Stimulated activated CD4-positive, alpha-beta T cell treated with anti-CD3 and anti-CD28 coated beads, Interleukin-2, amount 100 ng/mL, for 48 hours (primary cell): ENCODE measurements around the gene SNED1.

ENCODE experiments used
- DNase-seq, 2 donors: peaks; one replicate each; pipeline ENCODE4 v3.0.0-alpha.2; 2020

SNED1 gene

DNA sequence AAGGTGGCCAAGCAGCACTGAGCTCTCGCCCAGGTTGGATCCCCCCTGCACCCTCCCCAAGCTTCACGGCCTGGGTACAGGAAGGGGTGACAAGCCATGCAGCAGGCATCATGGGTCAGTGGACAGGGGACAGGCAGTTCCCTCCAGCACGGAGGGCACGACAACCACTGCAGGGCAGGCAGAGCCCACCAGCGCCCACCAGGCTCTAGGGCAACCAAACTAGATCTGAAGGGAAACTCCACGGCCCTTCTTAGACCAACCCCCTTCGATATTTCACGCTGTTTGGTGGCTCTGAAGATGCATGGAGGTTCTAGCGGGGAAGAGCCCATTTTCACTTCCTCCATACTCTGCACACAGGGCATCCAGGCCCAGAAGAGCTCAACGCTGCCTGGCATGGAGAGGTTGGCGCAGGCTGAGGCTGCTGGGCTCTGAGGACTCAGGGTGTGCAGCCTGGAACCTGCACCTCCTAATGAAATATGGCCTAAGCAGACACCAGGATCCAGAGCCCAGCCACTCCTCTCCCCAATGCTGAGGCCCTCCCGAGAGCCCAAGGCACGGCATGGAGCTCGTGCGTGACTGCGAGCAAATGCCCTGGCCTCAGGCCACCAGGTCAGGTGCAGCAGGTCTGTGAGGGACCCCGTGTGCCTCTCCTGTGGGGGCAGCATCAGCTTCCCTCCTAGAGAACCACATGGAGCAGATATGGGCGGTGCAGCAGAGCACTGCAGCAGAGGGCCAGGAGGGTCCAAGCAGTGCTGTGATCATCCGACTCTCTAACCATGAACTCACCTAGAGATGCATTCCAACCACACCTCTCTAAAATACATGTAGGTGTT is 112.4 kb downstream of the SNED1 start:
- no peak for DNase-seq

DNA sequence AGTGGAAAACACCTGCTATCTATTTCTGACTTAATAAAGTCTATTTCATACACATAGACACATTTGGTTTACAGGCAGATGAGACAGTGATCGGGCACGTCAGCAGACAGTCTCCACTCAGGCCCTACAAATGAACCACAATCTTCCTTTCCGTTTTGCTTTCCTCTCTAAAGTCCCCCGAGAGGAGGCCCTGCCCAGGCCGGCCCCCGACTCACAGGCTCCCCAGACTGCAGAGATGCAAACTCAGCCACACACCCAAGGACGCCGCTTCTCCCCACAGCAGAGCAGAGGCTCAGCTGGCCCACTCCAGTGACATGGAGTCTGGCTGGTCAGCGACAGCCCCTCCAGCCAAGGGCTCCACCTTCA is 113.0 kb downstream of the SNED1 start:
- no peak for DNase-seq

DNA sequence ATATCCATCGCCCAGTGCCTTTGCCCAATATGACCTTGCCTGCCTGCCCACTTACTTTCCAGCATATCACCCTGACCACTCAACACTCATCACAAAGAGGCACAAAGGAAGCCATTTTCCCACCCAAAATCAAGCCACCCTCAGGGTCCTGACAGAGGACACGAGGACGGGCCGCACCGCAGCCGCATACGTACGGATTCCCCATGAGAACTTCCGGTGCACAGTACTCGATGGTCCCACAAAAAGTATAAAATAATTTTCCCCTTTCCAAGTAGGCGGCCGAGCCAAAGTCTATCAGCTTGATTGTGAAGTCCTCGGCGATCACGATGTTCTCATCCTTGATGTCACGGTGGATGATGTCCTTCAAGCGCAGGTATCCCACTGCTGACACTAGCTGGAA is 113.6 kb downstream of the SNED1 start:
- DNase-seq = no peak

DNA sequence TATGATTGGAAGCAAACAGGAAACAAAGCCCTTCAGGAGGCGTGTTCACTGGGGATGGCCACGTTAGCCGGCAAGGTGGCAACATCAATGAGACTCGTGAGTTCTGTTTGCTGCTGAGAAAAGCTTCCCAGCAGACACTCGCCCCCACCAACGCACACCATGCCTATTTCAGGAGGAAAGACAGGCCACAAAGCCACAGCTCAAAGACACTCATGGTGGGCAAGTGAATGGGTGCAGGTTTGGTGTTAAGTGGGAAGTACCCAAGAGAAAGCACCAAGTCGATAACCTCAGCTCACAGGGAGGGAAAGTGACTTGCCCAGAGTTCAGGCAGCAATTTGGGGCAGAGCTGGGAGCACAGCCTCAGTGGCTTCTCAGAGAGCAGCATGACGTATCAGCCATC is 114.2 kb downstream of the SNED1 start:
- DNase-seq = no peak

DNA sequence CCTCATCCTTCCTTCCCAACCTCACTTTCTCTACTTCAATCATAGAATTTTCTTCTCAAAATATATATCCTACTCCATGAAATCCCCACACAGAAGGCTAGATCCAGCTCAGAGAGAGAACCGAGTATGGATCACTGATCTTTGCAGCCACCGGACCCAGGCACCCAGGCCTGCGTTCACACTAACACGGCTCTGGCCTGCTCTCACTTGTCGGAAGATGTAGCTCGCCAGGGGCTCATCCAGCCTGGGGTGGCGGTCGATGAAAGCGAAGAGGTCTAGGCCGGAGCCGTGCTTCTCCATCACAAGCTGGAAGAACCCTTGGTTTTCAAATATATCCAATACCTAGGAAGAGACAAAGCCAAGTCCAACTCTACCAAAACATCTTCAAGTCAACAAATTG is 116.4 kb downstream of the SNED1 start:
- DNase-seq = no peak

DNA sequence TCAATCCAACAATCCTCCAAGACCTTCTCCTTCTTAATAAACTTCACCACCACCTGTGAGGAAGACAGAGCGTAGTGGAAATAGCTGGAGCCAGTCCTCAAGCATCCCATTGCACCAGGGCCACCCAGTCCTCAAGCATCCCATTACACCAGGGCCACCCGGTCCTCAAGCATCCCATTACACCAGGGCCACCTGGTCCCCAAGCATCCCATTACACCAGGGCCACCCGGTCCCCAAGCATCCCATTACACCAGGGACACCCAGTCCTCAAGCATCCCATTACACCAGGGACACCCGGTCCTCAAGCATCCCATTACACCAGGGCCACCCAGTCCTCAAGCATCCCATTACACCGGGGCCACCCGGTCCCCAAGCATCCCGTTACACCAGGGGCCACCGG is 116.9 kb downstream of the SNED1 start:
- no peak for DNase-seq

DNA sequence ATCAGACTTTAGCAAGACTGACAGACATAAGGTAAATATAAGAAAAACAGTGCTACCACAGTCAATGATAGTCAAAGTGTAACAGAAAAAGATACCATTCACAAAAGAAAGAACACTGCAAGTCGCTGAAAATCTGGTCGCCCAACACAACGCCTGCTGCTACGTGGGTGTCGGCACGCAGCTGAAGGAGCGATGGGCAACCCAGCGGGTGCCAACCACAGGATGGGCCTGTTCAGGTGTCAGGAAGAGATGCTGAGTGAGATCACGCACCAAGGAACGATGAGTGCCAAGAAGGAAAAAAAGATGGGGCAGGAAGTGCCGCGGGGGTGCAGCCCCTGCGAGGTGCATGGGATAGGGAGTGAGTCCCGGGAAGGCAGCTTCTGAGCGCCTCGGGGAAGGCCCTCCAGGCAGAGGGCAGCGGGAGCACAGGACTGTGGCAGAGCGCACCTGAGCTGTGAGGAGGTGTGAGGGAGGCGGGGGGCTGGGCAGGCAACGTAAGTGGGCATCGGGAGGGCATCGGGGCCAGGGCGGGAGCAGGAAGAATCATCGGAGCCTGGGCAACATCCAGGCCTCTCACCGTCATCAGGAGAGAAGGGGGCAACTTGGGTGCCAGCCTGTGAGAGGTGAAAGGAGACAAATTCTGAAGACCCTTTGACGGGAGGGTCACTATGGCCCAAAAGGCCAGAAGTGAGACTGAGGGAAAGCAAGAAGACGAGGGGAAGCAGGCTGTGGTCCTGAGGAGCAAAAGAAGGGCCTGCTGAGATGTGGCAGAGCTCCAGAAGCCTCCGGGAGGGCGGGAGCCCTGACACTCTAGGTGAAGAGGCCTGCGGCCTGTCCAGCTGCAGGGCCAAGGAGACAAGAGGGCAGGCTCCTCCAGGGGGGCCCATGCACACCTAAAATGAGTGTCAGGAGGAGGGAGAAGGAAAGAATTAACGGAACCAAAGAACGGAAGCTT is 118.5 kb downstream of the SNED1 start:
- no peak for DNase-seq

DNA sequence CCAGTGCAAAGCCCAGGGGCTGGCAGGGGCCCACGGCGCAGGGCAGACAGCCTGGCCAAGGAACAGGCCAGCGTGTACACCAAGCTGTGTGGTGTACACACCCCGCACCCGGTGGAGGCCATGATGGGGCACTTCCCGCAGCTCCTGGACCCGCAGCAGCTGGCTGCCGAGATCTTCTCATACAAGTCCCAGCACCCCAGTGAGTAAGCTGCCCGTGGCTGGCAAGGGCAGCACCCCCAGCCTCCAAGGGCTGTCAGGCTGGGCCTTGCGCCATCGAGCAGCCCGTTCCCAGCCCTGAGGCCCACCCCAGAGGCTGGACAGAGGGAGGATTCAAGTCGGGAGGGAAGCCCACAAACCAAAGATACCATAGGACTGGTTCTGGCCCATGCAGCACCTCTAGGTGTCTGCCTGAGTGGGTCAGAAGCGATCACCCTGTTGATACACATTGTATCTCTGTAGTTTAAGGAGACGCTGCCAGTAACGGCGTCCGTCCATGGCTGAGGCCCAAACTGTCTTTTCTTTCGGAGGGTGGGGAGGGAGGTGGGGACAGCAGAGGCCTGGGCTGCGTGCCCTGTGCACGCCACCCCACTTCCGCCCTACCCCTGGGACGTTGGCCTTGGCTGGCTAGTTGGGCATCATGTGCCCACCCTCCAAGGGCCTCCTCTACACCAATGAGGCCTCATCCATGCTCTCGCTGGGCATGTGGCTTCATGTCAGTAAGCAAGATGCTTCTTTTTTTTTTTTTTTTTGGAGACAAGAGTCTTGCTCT is 120.5 kb downstream of the SNED1 start:
- DNase-seq = no peak

DNA sequence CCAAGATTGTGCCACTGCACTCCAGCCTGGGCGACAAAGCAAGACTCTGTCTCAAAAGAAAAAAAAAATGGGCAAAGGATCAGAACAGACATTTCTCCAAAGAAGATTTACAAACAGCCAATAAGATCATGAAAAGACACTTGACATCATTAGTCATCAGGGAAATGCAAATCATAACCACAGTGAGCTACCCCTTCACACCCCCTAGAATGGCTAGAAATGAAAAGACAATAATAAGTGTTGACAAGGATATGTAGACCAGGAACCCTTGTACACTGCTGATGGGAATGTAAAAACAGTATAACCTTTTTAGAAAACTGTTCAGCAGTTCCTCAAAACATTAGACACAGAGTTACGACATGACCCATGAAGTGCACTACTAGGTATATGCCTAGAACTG is 122.0 kb downstream of the SNED1 start:
- DNase-seq = no peak

DNA sequence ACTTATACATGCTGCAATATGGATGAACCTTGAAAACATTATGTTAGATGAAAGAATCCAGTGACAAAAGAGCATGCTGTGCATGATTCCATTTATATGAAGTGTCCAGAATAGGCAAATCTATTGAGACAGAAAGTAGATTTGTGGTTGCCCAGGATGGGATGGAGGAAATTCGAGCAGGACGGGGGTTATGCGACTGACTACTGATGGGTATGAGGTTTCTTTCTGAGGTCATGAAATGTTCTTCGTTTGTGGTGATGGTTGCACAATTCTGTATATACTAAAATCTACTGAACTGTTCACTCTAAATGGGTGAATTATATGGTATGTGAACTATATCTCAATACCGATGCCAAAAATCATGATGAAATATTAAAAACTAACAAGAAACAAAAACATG is 122.6 kb downstream of the SNED1 start:
- no peak for DNase-seq

DNA sequence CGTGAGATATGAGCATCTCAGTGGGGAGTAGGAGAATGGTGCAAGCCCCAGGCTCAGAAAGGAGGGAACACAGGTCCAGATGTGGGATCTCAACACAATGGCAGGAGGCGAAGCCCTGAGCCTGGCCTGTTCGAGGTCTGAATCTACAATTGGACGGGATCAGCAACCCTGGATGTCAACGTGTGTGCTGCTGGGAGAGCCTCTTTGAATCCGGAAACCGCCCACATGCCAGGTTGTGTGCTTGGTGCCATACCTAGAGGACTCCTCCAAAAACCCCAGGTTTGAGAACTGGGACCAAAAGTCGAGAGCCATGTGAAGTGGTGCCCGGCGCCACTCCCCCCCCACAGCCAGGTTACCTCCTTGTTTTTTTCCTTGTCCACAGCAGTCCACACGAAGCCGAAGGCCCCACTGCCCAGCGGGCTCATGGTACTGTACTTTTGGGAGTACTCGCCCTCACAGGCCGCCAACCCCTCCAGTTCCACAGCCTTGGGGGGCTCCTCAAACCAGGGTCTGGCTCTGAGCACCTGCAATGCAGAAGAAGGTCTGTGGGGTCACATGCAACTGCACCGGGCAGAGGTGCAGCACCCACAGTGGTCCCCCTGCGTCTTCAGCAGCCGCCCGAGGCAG is 124.1 kb downstream of the SNED1 start:
- DNase-seq = no peak

DNA sequence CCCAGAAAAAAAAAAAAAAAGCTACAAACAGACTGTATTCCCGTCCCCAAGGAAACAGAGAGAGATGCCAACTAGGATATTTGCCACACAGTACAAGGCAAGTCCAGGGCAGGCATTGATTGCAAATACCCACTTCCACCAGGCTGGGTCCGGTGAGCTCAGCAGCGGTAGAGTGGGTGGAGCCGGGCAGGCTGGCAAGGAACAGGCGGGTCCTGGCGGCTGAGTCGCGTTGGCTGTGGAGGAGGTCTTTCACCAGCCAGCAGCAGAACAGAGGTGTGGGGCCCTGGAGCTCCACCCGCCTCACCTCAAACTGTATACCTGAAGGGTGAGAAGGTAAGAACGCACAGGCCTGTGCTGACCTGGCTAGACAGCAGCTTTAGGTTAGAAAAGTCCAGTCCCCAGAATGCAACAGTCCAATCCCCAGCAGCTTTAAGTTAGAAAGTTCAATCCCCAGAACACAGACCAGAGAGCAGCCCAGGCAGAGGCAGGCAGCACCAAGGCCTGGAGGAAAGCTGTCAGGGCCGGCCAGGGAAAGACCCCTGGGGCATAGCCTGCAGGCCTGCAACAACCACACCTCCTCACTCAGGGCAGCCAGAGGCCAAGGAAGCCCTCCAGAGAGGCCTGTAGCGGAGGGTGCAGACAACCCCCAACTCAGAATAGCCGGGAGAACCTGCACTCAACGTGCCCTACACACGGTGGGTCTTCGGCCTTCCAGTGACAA is 125.6 kb downstream of the SNED1 start:
- no peak for DNase-seq

DNA sequence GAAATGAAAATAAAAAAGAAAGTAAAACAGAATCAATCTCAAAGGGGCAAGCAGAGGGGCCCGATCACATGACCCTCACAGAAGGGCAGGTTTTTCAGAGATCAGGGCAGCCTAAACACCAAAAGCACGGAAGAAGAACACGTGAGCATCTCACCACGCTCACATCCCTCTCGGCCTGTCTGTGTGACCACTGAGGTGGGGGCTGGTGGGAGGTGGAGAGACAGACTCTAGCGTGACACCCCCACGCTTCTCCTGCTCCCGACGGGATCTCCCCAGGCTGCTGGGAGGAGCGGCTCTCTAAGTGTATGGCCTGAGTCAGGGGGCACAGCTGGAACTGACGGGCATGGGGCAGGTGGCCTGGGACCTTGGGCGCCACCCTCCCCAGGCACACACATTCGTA is 127.2 kb downstream of the SNED1 start:
- no peak for DNase-seq

DNA sequence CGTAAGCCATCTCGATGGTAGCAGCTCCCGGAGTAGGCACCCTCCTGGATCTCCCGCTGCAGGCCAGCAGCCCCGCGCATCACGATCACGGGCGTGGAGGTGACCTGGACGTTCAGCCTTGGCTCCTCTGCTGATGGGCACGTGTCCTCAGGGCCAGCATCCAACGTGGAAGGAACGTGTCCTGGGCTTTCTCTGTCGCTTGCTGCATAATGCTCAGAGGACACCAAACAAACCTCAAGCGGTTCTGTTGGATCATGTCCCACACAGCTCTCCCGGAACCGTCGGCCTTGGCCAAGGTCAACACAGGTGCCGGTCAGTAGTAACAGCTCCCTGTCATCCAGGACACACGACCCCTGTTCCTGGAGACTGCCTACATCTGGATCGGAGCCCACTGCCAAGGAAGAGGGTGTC is 127.8 kb downstream of the SNED1 start:
- DNase-seq = no peak

DNA sequence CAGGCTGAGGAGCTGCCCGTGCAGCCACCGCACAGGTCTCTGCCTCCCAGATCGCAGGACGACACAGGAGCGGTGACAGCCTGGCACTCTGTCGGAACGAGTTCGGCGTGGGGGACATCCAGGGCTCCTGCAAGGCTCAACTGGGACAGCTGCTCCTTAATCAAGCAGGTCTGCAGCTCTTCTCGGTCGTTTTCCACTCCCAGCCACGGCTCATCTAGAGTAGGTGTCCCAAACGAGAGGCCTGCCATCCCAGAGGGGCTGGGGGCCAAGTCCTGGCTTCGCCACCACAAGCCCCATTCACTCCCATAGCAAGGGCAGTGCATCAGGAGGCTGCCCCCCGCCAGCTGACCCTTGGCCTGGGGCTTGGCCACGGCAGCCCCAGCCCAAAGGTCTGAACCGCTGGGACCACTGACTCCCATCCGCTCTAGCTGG is 128.4 kb downstream of the SNED1 start:
- DNase-seq = no peak

DNA sequence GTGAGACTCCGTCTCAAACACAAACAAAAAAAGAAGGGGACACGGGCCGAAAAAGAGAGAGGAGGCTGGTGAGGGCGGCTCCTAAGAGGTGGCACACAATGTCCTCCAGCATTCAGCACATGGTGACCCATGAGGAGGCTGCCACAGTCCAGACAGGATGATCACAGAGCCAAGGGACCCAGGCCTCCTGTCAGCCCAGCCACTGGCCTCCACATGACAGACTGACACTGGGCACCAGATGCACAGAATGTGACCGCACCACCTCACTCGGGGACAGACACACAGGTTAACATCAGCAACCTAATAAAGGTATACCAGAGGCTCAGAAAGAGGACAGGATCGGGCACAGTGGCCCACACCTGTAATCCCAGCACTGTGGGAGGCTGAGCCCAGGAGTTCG is 129.8 kb downstream of the SNED1 start:
- no peak for DNase-seq

DNA sequence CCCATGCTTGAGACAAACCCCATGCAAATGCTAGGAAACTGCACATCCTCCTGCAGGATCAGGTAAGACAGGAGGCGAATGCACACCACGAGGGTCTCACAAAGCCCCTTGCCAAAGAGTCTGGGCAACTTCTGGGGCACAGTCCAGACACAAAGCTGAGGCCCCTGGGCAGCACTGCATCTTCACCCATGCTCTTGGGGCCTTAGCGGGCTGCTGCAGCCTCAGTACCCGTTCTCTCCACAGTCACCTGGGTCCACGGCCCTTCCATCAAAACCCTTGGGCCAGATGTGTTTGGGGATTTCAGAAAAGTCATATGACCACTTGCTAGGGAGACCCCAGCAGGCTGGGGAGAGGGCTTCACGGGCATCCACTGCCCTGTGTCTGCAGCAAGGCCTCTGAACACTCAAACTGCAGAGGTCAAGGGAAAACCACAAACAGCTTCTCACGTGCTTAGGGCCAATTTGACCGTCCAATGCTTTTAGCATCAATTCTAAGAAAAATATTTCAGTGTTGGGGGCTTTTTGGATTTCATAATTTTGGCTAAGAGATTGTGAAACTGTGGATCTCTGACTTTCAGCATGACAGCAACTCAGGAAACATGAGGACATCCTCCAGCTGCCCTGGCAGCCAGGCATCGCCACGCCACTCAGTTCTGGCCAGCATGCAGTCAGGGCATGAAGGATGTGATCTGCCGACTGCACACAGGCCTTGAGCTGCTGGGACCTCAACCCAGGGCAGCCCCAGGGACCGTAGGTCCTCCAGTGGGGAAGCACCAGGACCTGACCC is 130.9 kb downstream of the SNED1 start:
- DNase-seq = no peak

DNA sequence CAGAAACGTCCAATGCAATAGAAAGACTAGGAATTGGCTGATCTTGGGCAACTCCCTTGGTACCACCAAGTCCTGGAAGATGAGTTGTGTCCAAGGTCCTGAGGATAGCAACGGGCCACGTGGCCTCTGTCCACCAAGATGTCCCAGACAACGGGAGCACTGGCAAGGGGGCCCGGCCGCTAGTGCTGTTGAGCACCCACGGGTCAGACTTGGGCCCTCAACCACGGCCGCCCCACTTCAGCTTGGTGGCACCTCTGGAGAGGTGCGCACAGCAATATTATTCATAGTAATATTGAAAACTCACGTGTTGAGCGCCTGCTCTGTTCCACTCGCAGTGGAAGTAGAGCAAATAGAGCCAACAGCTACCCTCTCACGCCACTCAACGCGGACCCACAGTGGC is 131.9 kb downstream of the SNED1 start:
- no peak for DNase-seq

DNA sequence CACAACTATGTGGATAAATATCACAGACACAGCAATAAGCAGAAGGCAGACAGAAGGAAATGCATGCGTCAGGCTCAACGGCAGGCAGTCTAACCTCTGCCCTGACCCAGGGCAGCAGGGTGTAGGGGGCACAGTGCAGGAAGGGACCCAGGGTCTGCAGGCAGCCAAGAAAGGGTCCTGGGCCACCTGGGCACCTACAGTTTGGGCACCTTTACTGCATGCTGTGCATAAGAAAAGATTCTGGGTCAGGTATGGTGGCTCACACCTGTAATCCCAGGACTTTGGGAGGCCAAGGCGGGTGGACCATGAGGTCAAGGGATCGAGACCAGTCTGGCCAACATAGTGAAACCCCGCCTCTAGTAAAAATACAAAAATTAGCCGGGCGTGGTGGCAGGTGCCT is 133.1 kb downstream of the SNED1 start:
- no peak for DNase-seq

DNA sequence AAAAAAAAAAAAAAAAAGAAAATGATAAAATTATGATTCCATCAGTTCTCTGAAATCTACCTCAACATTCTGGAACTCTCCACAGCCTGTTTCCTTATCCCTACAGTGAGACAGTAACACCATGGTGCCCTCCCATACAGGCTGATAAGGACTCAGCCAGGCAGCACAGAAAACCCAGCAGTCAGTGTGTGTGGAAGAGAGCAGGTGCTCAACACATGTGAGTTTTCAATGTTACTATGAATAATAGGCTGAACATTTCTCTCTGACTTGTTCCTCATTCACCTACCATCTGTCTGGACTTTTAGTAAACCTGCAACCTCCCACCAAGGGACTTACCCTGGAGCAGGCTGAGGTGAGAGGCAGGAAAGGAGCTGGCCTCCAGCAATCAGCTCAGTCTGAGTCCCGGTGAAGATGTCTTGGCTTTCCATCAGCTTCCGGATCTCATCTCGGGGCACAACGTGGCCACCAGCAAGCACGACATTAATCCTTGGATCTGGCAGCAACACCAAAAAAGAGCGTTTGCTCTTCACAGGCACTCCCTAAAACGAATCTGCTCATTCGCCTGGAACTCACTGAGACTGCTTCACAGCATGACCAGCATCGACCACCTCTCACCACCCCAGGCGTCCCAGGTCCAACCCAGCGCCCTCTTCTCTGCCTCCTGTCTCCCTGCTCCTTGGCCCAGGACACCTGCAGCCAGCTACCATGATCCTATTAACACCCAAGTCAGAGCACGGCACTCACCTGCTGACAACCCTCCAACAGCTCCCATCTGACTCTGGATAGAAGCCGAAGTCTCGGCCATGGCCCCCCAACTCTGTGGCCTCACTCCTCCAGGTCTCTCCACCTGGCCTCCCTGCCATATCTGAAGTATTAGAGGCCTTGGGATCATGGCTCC is 134.4 kb downstream of the SNED1 start:
- DNase-seq = no peak
